Mucosa of stomach (tissue), 1 donor: ENCODE data around the gene ORC3.
"Not testable (repeated sequence)": the region's sequence is repeated elsewhere in the genome, so short reads cannot be mapped to it uniquely, and the experiment has no call there.

Experiments
- H3K27me3 ChIP-seq: one replicate; pipeline ENCODE4 v1.7.0; 2013; ENCODE audit warnings: mild to moderate bottlenecking, low read length; ENCODE audit not compliant: control insufficient read depth, insufficient read depth
- H3K36me3 ChIP-seq: one replicate; pipeline ENCODE4 v1.7.0; 2013; ENCODE audit warnings: low read length; ENCODE audit not compliant: control insufficient read depth, insufficient read depth
- H3K4me1 ChIP-seq: one replicate; pipeline ENCODE4 v1.7.0; 2013; ENCODE audit warnings: mild to moderate bottlenecking, low read length; ENCODE audit not compliant: control insufficient read depth, insufficient read depth
- H3K4me3 ChIP-seq: one replicate; pipeline ENCODE4 v1.7.0; 2013; ENCODE audit warnings: low read length
- H3K9ac ChIP-seq: one replicate; pipeline ENCODE4 v1.7.0; 2013; ENCODE audit warnings: mild to moderate bottlenecking, low read length, moderate library complexity
- H3K9me3 ChIP-seq: one replicate; pipeline ENCODE4 v1.7.0; 2013; ENCODE audit warnings: mild to moderate bottlenecking, low read length, moderate library complexity; ENCODE audit not compliant: control insufficient read depth
- donor health status: Pancreatic carcinoma.

Gene ORC3

DNA sequence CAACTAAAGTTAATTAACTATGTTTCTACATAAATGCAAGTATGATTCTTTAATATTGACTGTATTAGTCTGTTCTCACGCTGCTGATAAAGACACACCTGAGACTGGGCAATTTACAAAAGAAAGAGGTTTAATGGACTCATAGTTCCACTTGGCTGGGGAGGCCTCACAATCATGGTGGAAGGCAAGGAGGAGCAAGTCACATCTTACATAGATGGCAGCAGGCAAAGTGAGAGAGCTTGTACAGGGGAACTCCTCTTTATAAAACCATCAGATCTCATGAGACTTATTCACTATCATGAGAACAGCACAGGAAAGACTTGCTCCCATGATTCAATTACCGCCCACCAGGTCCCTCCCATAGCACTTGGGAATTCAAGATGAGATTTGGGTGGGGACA, 23.1 kb downstream of the ORC3 start:
- not testable (repeated sequence) for H3K27me3 ChIP-seq, H3K9ac ChIP-seq, H3K36me3 ChIP-seq, H3K4me3 ChIP-seq, H3K4me1 ChIP-seq, H3K9me3 ChIP-seq

GRCh38 chr6:87617405-87617804, 27.5 kb downstream of the ORC3 start:
- H3K4me1 ChIP-seq: no peaks in the 10 kb centered on the region

DNA sequence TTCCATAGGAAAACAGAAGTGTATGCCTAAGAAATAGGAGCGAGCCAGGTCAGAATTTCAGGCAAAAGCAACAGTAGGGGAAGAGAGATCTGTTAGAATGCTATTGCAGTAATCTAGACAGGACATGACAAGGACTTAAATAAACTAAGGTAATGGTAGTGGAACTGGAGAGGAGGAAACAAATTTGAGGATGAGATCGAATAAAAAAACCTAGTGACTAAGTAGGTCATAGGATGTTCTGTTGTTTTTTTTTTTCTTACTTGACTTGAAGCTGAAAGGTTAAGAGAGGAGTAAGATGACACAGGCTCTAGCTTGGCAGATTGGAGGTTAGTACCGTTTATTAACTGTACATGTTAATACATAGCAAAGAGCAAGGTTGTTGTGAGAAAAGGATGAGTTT, 28.6 kb downstream of the ORC3 start:
- H3K4me1 ChIP-seq: no peaks in the 10 kb centered on the region
- H3K9me3 ChIP-seq: no peaks in the 10 kb centered on the region
- H3K27me3 ChIP-seq: no peaks in the 10 kb centered on the region
- no peaks in the 10 kb centered on the region for H3K36me3 ChIP-seq
- H3K9ac ChIP-seq: no peak overlapping the region
- H3K4me3 ChIP-seq: no peak overlapping the region

More at GRCh38 chr6:87617405-87617804, 27.5 kb downstream of the ORC3 start:
- Histone ChIP-seq H3K9ac (no peak overlapping the region), H3K36me3 (no peaks in the 10 kb centered on the region), H3K9me3 (no peaks in the 10 kb centered on the region), H3K27me3 (no peaks in the 10 kb centered on the region), H3K4me3 (no peak overlapping the region)

DNA sequence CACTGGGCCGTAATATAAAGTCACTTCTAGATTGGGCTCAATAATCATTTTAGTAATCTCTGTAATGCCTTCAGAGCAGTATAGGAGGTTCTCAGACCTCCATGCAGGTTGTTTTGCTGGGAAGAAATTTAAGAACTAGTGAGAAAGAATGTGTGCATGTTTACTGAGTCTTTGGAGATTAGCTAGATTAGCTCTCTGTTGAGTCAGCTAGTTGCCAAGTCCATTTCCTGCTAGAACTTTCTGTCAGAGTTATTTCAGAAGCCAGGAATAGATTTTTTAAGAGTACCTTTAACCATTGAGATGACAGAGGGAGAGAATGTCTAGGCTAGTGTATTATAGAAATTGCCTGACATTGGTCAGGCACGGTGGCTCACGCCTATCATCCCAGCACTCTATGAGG, 33.3 kb downstream of the ORC3 start:
- no peaks in the 10 kb centered on the region for H3K36me3 ChIP-seq
- no peak overlapping the region for H3K9ac ChIP-seq

DNA sequence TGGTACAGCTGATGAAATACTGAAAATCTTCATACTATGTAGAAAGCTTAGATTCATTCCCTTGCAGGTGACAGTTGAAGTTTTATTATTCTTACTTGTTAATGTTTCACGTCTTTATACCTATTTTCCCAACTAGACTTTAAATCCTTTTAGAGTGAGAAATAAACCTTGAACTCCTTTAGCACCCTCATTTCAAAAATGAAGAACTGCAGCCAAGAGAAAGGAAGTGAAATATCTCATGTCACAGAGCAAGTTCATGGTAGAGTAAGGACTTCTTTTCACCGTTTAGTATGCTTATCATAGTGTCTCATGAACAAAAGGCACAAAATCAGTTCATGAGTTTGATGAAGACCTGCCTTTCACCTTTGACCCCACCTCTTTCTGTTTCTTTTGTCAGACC, 38.5 kb downstream of the ORC3 start:
- Histone ChIP-seq H3K4me1 (no peaks in the 10 kb centered on the region), H3K36me3 (no peaks in the 10 kb centered on the region), H3K27me3 (no peaks in the 10 kb centered on the region), H3K4me3 (no peak overlapping the region), H3K9me3 (no peaks in the 10 kb centered on the region), H3K9ac (no peak overlapping the region)

More for the DNA sequence above, 33.3 kb downstream of the ORC3 start:
- Histone ChIP-seq H3K27me3 (no peaks in the 10 kb centered on the region), H3K9me3 (no peaks in the 10 kb centered on the region), H3K4me1 (no peaks in the 10 kb centered on the region), H3K4me3 (no peak overlapping the region)

- Histone ChIP-seq H3K36me3 (no peaks in the 10 kb centered on the region), H3K4me3 (no peak overlapping the region), H3K9me3 (no peaks in the 10 kb centered on the region), H3K27me3 (no peaks in the 10 kb centered on the region), H3K4me1 (no peaks in the 10 kb centered on the region), H3K9ac (no peak overlapping the region)
Measured at GRCh38 chr6:87628881-87629280, 38.9 kb downstream of the ORC3 start.

DNA sequence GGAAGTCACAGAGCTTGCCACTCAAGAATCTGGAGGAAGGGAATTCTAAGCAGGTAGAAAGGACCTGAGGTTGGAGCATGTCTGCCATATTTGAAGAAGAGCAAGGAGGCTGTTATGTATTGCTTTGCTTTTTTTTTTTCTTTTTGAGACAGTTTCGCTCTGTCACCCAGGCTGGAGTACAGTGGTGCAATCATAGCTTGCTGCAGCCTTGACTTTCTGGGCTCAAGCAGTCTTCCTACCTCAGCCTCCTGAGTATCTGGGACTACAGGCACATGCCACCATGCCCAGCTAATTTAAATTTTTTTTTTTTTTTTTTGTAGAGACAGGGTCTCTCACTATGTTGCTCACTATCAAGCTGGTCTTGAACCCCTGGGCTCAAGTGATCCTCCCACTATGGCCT, 40.8 kb downstream of the ORC3 start:
- Histone ChIP-seq H3K9ac (no peak overlapping the region), H3K4me3 (no peak overlapping the region), H3K27me3 (no peaks in the 10 kb centered on the region), H3K9me3 (no peaks in the 10 kb centered on the region), H3K4me1 (no peaks in the 10 kb centered on the region), H3K36me3 (no peaks in the 10 kb centered on the region)

DNA sequence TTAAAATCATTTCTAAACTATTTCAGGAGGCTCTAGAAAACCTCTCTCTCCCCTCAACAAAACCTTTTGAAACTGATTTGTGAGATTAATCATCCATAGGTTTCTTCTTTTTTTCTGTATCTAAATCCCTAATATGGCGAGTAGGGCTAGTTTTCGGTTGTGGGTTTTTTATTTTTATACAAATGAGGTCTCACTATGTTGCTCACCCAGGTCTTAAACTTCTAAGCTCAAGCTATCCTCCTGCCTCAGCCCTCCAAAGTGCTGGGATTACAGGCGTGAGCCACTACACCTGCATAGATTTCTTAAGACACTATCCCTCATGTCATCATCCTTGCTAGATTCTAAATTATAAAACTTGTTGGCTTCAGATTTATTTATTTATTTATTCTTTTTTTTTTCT, 43.9 kb downstream of the ORC3 start:
- H3K9ac ChIP-seq: no peak overlapping the region
- no peaks in the 10 kb centered on the region for H3K9me3 ChIP-seq
- no peaks in the 10 kb centered on the region for H3K27me3 ChIP-seq
- no peak overlapping the region for H3K4me3 ChIP-seq
- H3K4me1 ChIP-seq: no peaks in the 10 kb centered on the region
- H3K36me3 ChIP-seq: no peaks in the 10 kb centered on the region

DNA sequence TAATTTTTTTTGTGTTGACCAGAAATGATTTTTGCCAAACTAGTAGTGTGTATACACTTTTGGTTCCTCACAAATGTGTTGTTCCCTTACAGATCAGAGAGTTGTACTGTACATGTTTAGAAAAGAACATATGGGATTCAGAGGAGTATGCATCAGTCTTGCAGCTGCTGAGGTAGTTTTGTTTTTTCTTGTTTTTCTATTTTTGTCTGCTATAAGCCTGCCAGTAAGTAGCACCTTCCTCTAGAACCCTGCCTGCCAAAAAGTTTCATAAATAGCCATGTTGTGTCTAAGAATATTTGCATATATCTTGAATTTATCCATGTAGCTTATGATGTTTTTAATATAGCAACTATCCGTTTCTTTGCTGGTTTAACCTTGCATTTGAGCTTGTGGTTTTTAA, 46.4 kb downstream of the ORC3 start:
- Histone ChIP-seq H3K36me3 (no peaks in the 10 kb centered on the region), H3K9ac (no peak overlapping the region), H3K4me3 (no peak overlapping the region), H3K9me3 (no peaks in the 10 kb centered on the region), H3K4me1 (no peaks in the 10 kb centered on the region), H3K27me3 (no peaks in the 10 kb centered on the region)

DNA sequence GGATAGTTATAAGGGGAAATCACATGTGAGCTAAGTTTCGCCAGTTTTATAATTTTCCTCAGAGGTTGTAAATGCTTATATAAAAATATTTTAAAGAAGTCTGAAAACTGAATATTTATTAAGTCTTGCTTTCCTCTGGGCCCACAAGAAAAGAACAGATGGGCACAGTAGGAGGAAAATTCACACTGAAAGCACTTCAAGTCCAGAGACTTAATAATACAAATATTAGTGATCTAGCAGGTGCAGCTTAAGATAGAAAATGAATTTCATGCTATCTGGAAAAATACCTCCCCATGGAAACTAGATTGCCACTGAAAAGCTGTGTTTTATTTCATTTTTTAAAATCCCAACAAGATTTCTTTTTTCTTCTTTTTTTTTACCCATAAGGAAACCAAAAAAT, 47.2 kb downstream of the ORC3 start:
- Histone ChIP-seq H3K27me3 (no peaks in the 10 kb centered on the region), H3K9ac (no peak overlapping the region), H3K4me1 (no peaks in the 10 kb centered on the region), H3K4me3 (no peak overlapping the region), H3K36me3 (no peaks in the 10 kb centered on the region), H3K9me3 (no peaks in the 10 kb centered on the region)

DNA sequence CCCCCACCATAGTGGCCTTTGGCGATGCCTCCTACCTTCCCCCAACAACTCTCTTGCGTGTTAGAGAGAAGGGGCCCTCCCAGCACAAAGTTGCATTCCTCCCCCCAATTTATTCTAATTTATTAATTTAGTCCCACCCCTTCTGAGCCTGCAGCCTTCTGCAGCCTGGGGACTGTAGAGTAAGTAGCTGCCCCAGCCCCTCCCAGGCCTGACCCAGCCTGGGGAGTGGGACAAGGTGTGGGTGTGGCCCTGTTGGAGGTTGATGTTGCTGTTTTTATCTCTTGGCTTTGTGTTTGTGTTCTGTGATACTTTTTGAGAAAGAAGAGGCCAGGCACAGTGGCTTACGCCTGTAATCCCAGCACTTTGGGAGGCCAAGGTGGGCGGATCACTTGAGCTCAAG, 49.4 kb downstream of the ORC3 start:
- H3K9me3 ChIP-seq: no peaks in the 10 kb centered on the region
- H3K9ac ChIP-seq: no peak overlapping the region
- H3K36me3 ChIP-seq: no peaks in the 10 kb centered on the region
- H3K4me1 ChIP-seq: no peaks in the 10 kb centered on the region
- H3K27me3 ChIP-seq: no peaks in the 10 kb centered on the region
- no peak overlapping the region for H3K4me3 ChIP-seq

DNA sequence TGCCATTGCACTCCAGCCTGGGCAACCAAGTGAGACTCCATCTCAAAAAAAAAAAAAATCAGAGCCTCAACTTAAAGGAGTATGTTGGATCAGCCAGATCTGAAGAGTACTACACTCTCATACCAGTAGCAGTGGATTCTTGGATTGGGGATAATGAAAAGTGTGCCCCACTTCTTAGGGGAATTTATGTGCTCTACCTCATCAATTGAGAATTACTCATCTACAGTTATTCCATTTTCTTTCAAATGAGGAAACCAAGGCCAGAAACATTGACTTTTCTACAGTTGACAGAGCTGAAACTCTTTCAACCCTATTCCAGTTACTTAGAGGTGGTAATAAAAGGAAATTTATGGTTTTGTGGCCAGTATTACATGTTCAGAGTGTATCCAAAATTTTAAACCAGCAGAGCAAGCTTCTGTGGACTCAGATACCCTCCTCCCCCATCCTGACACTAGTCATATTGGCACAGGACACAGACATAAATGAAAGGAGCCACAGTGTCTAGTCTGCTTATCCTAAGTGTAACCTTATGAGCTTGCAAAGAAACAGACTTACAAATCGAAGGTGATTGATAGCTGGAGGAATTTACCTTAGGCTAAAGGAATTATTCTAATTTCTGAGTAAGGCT, 51.2 kb downstream of the ORC3 start:
- no peaks in the 10 kb centered on the region for H3K36me3 ChIP-seq
- no peaks in the 10 kb centered on the region for H3K27me3 ChIP-seq
- H3K9me3 ChIP-seq: no peaks in the 10 kb centered on the region
- no peaks in the 10 kb centered on the region for H3K4me1 ChIP-seq
- H3K4me3 ChIP-seq: no peak overlapping the region
- no peak overlapping the region for H3K9ac ChIP-seq

DNA sequence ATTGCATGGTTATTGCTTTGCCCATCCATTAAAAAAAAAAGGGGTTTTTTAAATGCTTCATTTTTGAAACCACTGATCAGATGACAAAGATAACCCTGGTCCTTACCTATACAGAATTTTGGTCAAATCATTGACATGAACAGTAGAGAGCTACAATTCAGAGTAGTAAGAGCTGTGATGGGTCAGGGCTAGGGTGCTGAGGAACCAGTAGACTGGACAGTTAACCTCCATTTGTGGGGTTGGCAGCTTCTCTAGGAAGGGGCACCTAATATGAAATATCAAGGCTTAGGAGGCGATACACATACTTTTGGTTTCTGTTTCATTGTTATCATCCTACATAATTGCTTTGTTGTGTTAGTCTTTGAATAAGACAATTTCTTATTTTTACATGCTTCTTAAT, 55.1 kb downstream of the ORC3 start:
- Histone ChIP-seq H3K27me3 (no peaks in the 10 kb centered on the region), H3K4me1 (no peaks in the 10 kb centered on the region), H3K36me3 (no peaks in the 10 kb centered on the region), H3K4me3 (no peak overlapping the region), H3K9me3 (no peaks in the 10 kb centered on the region), H3K9ac (no peak overlapping the region)
